ENCODE results near the gene CDC14B. TPM values are rescaled to one million over a fixed set of nuclear protein-coding genes. Genes with fewer than 3 reads are reported as not detected.

CDC14B gene
- total RNA-seq, 4 donors from 2014 or later, result 5.8 to 10.9 (median 8.0) TPM

DNA sequence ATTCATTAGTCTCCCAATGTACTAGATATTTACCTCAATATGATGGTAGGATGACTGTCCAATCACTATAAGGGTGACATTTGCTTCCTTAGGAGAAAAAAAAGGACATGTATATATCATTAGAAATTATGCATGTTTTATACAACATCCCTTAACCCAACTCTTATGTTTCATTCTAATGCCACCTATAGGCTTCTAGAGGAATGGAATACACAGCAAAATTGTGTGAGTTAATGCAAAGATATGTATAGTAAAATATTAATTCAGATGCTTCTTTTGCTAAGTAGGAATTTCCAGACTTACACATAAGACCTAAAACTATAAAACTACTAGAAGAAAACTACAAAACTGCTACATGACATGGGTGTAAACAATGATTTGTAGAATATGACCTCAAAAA lies 32.0 kb upstream of the CDC14B start:
- TF ChIP-seq, protein P1, sequence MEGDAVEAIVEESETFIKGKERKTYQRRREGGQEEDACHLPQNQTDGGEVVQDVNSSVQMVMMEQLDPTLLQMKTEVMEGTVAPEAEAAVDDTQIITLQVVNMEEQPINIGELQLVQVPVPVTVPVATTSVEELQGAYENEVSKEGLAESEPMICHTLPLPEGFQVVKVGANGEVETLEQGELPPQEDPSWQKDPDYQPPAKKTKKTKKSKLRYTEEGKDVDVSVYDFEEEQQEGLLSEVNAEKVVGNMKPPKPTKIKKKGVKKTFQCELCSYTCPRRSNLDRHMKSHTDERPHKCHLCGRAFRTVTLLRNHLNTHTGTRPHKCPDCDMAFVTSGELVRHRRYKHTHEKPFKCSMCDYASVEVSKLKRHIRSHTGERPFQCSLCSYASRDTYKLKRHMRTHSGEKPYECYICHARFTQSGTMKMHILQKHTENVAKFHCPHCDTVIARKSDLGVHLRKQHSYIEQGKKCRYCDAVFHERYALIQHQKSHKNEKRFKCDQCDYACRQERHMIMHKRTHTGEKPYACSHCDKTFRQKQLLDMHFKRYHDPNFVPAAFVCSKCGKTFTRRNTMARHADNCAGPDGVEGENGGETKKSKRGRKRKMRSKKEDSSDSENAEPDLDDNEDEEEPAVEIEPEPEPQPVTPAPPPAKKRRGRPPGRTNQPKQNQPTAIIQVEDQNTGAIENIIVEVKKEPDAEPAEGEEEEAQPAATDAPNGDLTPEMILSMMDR (IDR thresholded peaks at IDR 0.05), result no peak
- no peak for TF ChIP-seq POLR2A (IDR thresholded peaks at IDR 0.05)
- no peak for DNase-seq (ENCODE audit: low spot score in 2 of 2)
- no peak overlapping the region for H3K4me3 ChIP-seq (ENCODE audit: low read depth, poor library complexity, severe bottlenecking)
- intact Hi-C loops (cut with DNase I; ENCODE audit: low total_unique reads), result no loop called here

DNA sequence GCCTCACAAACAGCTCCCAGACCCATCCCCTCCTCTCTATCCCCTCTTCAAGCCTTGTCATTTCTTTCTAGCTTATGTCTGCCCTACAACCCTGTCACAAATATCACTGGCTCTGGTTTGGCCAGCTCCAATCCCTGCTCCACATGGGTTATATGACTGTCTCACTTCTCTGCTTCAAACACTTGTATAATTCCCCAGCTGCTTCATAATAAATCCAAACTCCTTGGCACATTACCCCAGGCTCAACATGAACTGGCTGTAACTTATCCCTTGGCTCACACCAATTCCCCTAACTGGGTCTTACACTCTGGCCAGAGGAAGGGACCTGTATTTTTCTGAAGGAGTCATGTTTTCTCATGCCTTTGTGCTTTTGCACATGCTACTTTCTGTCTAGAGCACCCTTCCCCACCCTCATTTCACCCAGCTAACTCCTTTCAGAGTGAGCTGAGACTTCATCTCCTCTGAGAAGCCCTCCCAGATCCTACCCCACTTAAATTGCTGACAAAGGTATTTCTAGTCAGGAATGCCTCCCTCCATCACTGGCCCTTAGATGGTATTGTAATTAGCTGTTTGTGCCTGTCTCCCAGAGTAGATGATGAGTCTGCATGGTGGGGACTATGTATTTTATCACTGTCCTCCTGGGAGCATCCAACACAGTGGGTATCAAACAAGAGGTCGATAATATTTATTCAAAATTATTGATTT lies 30.1 kb upstream of the CDC14B start:
- no peak for TF ChIP-seq POLR2A (IDR thresholded peaks at IDR 0.05)
- TF ChIP-seq, protein P1 (IDR thresholded peaks at IDR 0.05), result no peak
- 86 to 89% methylated on average over 1 of the region's 1 CpG for WGBS, 2 donors
- no peak overlapping the region for H3K4me3 ChIP-seq (ENCODE audit: low read depth, poor library complexity, severe bottlenecking)
- DNase-seq (ENCODE audit: low spot score in 2 of 2), result no peak
- intact Hi-C loops (cut with DNase I; ENCODE audit: low total_unique reads), result no loop called here

DNA sequence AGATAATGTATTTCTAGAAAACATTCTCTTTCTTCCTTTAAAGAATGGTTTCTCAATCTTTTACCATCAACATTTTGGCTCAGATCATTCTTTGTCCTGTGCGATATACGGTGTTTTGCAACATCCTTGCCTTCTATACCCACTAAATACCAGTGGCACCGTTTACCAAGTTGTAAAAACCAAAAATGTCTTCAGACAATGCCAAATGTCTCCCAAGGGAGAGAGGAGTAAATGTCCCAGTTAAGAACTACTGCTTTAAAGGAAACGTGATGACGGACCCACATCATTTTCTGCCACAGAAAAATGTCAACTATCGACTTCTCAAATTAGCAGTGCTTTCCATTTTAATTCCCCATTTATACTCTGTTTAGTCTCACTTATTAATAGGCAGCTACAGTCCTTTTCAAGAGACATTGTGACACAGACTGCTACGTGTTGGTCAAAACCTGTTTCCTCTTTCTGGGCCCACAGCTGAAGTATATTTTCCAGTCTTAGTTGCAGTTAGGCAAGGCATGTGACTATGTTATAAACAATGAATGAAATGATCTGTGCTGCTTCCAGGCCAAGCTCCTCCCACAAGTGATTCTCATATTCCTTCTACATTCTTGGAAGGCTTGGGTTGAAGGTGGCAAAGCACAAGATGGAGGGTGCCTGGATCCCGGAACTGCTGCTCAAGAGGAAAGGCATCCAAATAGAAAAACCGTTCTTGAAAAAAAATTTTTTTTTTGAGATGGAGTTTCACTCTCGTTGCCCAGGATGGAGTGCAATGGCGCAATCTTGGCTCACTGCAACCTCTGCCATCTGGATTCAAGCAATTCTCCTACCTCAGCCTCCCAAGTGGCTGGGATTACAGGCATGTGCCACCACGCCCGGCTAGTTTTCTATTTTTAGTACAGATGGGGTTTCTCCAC lies 26.7 kb upstream of the CDC14B start:
- intact Hi-C loops (cut with DNase I; ENCODE audit: low total_unique reads), result no loop called here
- no peak for TF ChIP-seq POLR2A (IDR thresholded peaks at IDR 0.05)
- TF ChIP-seq, protein P1 (IDR thresholded peaks at IDR 0.05), result no peak
- no peak overlapping the region for H3K4me3 ChIP-seq (ENCODE audit: low read depth, poor library complexity, severe bottlenecking)
- peak; percentile 67 to 91 for DNase-seq (ENCODE audit: low spot score in 2 of 2)
- WGBS, 2 donors, result 63% methylated on average over 13 of the region's 13 CpGs

DNA sequence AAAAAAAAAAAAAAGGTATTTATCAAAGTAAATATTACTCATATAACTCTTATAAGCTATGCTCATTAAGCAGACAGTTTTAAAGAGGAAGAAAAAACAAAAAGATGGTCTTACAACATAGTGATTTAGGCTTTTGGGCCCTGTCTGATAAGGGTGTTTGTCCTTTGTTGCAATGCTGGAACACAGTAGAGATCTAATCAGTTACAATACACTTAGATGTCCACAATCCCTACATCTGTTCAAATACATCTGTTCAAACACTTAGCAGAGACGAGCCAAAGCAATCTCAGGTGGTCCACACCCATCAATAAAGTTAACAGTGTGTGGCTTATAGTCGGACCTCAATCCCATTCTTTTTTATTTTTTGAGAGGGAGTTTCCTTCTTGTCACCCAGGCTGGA lies 24.5 kb upstream of the CDC14B start:
- 88 to 96% methylated on average over 2 of the region's 2 CpGs for WGBS, 2 donors

DNA sequence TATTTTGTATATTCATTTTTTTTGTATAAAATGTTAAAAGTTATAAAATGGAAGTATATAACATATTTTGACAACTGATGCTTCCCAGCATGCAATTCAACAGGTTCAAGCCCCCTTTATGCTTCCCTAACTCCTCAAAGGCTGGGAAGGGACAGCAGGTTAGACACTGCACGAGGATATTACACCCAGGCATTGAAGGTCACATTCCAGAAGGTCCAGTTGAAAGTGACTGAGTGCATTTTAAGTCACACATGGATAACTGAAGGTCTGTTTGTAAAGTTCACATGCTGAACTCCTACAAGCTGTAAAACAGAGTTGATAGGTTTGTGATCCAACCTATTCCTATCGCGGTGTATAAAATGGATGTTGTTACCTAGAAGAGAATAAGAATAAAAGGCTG lies 21.9 kb upstream of the CDC14B start:
- WGBS, 2 donors, result 81 to 90% methylated on average over 3 of the region's 3 CpGs
- DNase-seq (ENCODE audit: low spot score in 2 of 2), result no peak
- no peak for TF ChIP-seq POLR2A (IDR thresholded peaks at IDR 0.05)
- TF ChIP-seq, protein P1 (IDR thresholded peaks at IDR 0.05), result no peak
- intact Hi-C loops (cut with DNase I; ENCODE audit: low total_unique reads), result no loop called here
- no peak overlapping the region for H3K4me3 ChIP-seq (ENCODE audit: low read depth, poor library complexity, severe bottlenecking)

More for the DNA sequence above, 24.5 kb upstream of the CDC14B start:
- no peak for TF ChIP-seq POLR2A (IDR thresholded peaks at IDR 0.05)
- TF ChIP-seq, protein P1 (IDR thresholded peaks at IDR 0.05), result no peak
- intact Hi-C loops (cut with DNase I; ENCODE audit: low total_unique reads), result no loop called here
- H3K4me3 ChIP-seq (ENCODE audit: low read depth, poor library complexity, severe bottlenecking), result no peak overlapping the region
- DNase-seq (ENCODE audit: low spot score in 2 of 2), result no peak

All from lower leg skin (tissue), 4 donors.